ENCODE data around the gene IFIT1B. TPM values are rescaled to one million over a fixed set of nuclear protein-coding genes. Genes with fewer than 3 reads are reported as not detected.
"Not testable (repeated sequence)": the region's sequence is repeated elsewhere in the genome, so short reads cannot be mapped to it uniquely, and the experiment has no call there.

The IFIT1B gene, protein sequence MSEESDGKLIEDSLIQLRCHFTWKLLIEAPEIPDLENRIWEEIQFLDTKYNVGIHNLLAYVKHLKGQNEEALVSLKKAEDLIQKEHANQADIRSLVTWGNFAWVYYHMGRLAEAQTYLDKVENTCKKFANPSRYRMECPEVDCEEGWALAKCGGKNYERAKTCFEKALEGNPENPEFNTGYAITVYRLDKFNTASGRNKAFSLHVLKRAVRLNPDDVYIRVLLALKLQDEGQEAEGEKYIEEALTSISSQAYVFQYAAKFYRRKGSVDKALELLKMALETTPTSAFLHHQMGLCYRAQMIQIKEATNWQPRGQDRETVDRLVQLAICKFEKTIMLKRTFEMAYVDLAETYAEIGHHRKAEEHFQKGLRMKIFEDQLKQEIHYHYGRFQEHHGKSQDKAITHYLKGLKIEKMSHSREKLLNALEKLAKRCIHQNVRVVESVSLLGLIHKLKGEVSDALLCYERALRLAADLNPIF
- not detected for total RNA-seq
- polyA plus RNA-seq, result not detected
- long read RNA-seq, donor 1, result 0 reads
- long read RNA-seq, donor 2, result 0 reads
- long read RNA-seq, donor 3, result 0 reads
- long read RNA-seq, donor 4, result 0 reads

DNA sequence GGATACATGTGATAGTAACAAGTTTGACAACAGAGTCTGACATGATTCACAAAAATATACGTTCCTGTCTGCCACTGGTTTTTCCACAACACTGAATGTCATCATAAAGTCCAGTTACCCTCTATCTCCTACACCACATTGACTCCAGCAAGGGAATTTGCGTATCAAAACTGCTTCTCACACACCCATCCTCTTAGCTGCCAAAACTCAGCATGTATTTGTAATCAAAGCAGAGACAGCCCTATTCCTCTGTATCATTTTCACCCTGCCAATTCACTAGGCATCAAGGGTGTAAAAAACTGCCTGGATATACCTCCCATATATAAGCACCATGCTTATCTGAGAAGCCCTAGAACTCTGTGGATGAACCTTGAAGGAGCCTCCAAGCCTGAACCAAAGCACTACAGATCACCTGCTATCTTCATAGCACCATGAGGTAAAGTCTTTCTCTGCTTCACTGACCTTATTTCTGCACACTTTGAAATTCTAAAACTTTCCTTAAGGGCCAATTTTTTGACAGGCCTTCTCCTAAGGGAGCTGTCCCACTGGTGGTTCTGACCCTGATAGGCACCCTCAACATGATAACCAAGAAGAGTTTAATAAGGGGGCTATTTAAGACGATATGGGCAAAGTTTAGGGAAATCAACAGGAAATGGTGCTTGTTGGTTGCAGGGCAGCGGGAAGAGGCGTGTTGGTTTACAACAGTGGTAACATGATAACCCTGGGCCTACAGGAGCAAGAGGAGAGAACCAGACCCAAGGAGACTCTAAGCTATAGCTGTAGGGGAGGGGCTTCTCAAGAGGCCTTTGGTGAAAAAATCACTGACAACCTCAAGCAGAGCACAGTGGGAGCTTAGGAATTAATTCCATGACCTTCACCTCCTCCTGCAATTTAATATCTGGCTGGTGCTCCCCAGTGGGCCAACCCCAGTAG lies at the start of gene IFIT1B:
TSS of gene IFIT1B (plus strand) at position 352 of the 933 bp plus-strand sequence. CDS start at position 432, 80 bp downstream.
- intact Hi-C loops (cut with DNase I), result loop anchor here in 1 of 4 donors (10.0 kb wide), 1 partner anchor 123 kb away; the partner anchor contains the start of gene LIPA
- no peak for ATAC-seq
- WGBS, result 88% methylated on average over 5 of the region's 5 CpGs

DNA sequence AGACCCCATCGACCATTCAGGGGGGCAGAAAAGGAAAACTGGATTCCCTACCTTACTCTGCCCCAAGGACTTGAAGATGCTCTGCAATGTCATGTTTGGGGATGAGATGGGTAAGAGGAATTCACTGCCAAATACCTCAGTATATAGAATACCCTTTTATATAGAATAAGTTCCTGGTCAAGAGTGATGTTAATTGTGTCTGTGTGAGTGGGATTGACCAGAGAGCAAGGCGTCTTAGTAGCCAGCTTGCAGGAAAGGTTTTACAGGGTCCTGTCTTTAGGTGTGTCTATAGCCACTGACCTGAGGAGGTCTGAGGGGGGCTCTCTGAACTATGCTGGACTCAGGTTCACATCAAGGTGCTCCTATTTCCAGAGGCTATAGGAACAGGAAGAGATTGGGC lies 48.7 kb upstream of the IFIT1B start:
- H3K27me3 ChIP-seq (ENCODE audit: control insufficient read depth, insufficient read depth), result no peaks in the 10 kb centered on the region
- peaks cover 22% of the 10 kb centered on the region for H3K4me1 ChIP-seq (ENCODE audit: control insufficient read depth, insufficient read depth, low read length)
- no peak for ATAC-seq
- peak overlapping the region; percentile 85 for H3K4me3 ChIP-seq (ENCODE audit: low read length)
- 92% methylated on average over 2 of the region's 2 CpGs for WGBS
- H3K27ac ChIP-seq (ENCODE audit: low read length), result peak overlapping the region; percentile 70
- intact Hi-C loops (cut with DNase I), result no loop called here
- no peaks in the 10 kb centered on the region for H3K9me3 ChIP-seq (ENCODE audit: control insufficient read depth, low read length)
- no peak for DNase-seq

More for the DNA sequence above, at the start of gene IFIT1B:
- no peak within 1 kb of the TSS for H3K4me3 ChIP-seq (ENCODE audit: low read length)
- H3K9me3 ChIP-seq (ENCODE audit: control insufficient read depth, low read length), result no peaks in the 10 kb centered on the region
- H3K4me1 ChIP-seq (ENCODE audit: control insufficient read depth, insufficient read depth, low read length), result peaks cover 6% of the 10 kb centered on the region
- no peak within 1 kb of the TSS for H3K27ac ChIP-seq (ENCODE audit: low read length)
- no peak for DNase-seq
- no peaks in the 10 kb centered on the region for H3K27me3 ChIP-seq (ENCODE audit: control insufficient read depth, insufficient read depth)

DNA sequence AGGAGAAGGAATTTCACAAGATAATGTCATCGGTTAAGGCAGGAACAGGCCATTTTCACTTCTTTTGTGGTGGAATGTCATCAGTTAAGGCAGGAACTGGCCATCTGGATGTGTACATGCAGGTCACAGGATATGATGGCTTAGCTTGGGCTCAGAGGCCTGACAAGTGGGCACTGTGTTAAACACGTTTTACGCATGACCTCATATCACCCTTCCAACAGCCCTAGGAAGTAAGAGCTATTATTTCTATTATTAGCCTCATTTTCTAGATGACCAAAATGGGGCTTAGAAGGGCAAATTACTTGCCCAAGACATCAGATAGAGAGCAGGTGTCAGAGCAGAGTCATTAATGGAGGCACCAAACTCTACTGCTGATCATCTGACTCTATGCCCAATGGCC lies 47.8 kb upstream of the IFIT1B start:
- DNase-seq; H3K4me3 ChIP-seq (ENCODE audit: low read length); intact Hi-C loops (cut with DNase I); H3K27ac ChIP-seq (ENCODE audit: low read length); ATAC-seq; H3K9me3 ChIP-seq (ENCODE audit: control insufficient read depth, low read length); H3K27me3 ChIP-seq (ENCODE audit: control insufficient read depth, insufficient read depth): not testable (repeated sequence)
- H3K4me1 ChIP-seq (ENCODE audit: control insufficient read depth, insufficient read depth, low read length), result peaks cover 22% of the 10 kb centered on the region
- 45% methylated on average over 3 of the region's 3 CpGs for WGBS

DNA sequence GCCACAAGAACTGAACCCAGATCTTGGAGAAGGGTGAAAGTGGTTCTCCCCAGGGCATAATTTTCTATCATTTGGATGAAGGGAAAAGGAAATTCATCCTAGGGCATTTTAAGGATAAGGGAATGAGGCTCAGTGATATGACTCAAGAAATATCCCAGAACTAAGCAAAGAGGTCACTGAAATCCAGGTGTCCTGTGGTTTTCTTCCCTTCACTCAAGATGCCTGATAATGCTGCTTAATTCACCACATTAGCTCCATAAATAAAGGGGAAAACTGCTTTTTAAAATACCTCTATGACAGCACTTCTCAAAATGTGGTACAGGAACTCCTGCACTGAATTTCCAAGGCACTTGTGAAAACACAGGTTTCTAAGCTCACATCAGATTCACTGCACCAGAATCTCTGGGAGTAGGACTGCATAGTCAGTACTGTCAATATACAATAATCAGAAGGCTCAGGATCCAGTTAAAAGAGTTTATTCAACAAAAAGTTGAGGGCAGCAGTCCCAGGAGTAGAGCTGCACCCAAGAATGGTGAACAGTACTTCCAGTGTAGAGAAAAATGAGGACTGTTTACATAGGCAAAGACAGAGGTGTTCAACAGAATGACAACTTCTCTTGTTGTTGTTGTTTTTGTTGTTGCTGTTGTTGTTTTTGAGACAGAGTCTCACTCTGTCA lies 47.2 kb upstream of the IFIT1B start:
- Histone ChIP-seq H3K27me3 (ENCODE audit: control insufficient read depth, insufficient read depth) (no peaks in the 10 kb centered on the region), H3K4me1 (ENCODE audit: control insufficient read depth, insufficient read depth, low read length) (peaks cover 22% of the 10 kb centered on the region), H3K4me3 (ENCODE audit: low read length) (no peak overlapping the region), H3K9me3 (ENCODE audit: control insufficient read depth, low read length) (no peaks in the 10 kb centered on the region), H3K27ac (ENCODE audit: low read length) (peak overlapping the region; percentile 16)
- no peak for DNase-seq
- intact Hi-C loops (cut with DNase I), result no loop called here
- no peak for ATAC-seq

DNA sequence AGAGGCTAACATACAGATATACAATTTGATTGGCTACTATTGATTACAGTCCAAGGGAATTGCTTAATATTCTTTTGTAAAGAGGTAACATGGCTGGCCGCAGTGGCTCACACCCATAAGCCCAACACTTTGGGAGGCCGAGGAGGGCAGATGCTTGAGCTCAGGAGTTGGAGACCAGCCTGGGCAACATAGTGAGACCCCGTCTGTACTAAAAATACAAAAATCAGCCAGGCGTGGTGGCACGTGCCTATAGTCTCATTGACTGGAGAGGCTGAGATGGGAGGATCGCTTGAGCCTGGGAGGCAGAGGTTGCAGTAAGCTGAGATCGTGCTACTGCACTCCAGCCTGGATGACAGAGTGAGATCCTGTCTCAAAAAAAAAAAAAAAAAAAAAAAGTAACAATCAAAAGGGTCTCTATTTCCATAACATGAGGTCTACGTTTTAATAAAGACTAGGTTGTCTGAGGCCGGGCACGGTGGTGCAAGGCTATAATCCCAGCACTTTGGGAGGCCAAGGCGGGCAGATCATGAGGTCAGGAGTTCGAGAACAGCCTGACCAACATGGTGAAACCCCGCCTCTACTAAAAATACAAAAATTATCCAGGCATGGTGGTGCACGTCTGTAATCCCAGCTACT lies 46.3 kb upstream of the IFIT1B start:
- H3K9me3 ChIP-seq (ENCODE audit: control insufficient read depth, low read length); H3K4me3 ChIP-seq (ENCODE audit: low read length); DNase-seq; ATAC-seq; intact Hi-C loops (cut with DNase I); H3K27me3 ChIP-seq (ENCODE audit: control insufficient read depth, insufficient read depth): not testable (repeated sequence)
- 74% methylated on average over 14 of the region's 14 CpGs for WGBS
- Histone ChIP-seq H3K4me1 (ENCODE audit: control insufficient read depth, insufficient read depth, low read length) (peaks cover 22% of the 10 kb centered on the region), H3K27ac (ENCODE audit: low read length) (peak overlapping the region; percentile 77)

DNA sequence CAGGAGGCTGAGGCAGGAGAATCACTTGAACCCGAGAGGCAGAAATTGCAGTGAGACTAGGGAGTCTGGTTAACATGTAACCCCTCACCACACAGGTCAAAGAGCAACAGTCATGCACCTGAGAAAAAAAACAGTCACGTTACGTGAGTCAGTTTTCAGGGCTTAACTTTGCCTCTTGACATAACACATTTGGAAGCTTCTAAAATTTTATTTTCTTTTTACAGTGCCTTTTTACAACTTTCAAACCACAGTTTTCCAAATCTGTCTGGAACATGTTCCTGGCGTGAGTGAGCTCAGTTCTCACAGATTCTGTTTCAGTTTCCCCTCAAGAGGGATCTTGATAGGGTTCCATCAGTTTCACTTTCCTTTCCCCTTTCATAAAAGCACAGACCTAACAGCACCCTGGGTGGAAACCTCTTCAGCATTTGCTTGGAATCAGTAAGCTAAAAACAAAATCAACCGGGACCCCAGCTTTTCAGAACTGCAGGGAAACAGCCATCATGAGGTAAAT lies 45.7 kb upstream of the IFIT1B start:
- ATAC-seq (peak; percentile 69 to 74), DNase-seq (no peak)
- H3K27me3 ChIP-seq (ENCODE audit: control insufficient read depth, insufficient read depth), result no peaks in the 10 kb centered on the region
- H3K4me3 ChIP-seq (ENCODE audit: low read length), result peak overlapping the region; percentile 90
- 9% methylated on average over 5 of the region's 5 CpGs for WGBS
- peaks cover 22% of the 10 kb centered on the region for H3K4me1 ChIP-seq (ENCODE audit: control insufficient read depth, insufficient read depth, low read length)
- intact Hi-C loops (cut with DNase I), result no loop called here
- peak overlapping the region; percentile 77 for H3K27ac ChIP-seq (ENCODE audit: low read length)
- no peaks in the 10 kb centered on the region for H3K9me3 ChIP-seq (ENCODE audit: control insufficient read depth, low read length)

DNA sequence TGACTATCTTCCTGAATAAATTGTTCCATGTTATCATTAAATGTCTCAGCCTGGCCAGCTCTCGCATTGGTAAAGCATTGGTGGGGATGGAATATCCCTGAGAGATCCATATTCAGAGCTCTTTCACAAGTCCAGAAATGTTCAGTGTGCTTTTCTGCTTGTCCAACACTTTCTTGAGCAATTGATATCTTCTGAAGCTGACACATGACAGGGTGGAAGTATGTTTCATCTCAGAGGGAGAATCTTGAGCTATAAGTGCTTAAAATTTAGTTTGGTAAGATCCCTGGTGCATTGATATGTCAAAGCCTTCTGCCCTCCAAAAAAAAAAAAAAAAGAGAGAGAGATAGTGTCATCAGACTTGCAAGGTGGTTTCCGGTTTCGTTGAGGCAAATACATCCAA lies 42.6 kb upstream of the IFIT1B start:
- intact Hi-C loops (cut with DNase I), result no loop called here
- DNase-seq (no peak), ATAC-seq (no peak)
- Histone ChIP-seq H3K4me3 (ENCODE audit: low read length) (no peak overlapping the region), H3K27ac (ENCODE audit: low read length) (no peak overlapping the region), H3K4me1 (ENCODE audit: control insufficient read depth, insufficient read depth, low read length) (peaks cover 16% of the 10 kb centered on the region), H3K9me3 (ENCODE audit: control insufficient read depth, low read length) (no peaks in the 10 kb centered on the region), H3K27me3 (ENCODE audit: control insufficient read depth, insufficient read depth) (no peaks in the 10 kb centered on the region)
- 93% methylated on average over 3 of the region's 3 CpGs for WGBS

DNA sequence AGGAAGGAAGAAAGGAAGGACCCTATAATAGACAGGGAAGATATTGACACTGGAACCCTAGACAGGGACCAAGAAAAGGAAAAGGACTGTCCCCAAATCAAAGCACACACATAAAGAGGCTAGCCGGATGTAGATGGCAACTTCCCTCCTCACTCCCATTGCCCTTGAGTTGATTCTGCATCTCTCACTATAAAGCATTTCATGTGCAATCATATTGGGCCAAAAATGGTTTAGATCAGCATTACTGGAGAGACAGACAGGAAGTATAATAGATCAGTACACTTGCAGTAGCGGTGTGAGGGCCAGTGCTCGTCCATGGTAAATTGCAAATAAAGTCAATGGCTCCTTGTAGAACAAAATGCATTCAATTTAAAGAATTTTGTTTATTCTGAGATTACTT lies 41.6 kb upstream of the IFIT1B start:
- Histone ChIP-seq H3K9me3 (ENCODE audit: control insufficient read depth, low read length) (no peaks in the 10 kb centered on the region), H3K27me3 (ENCODE audit: control insufficient read depth, insufficient read depth) (no peaks in the 10 kb centered on the region), H3K27ac (ENCODE audit: low read length) (no peak overlapping the region), H3K4me1 (ENCODE audit: control insufficient read depth, insufficient read depth, low read length) (peaks cover 13% of the 10 kb centered on the region), H3K4me3 (ENCODE audit: low read length) (no peak overlapping the region)
- ATAC-seq, result no peak
- WGBS, result 80% methylated on average over 3 of the region's 3 CpGs
- DNase-seq, result no peak
- intact Hi-C loops (cut with DNase I), result no loop called here

DNA sequence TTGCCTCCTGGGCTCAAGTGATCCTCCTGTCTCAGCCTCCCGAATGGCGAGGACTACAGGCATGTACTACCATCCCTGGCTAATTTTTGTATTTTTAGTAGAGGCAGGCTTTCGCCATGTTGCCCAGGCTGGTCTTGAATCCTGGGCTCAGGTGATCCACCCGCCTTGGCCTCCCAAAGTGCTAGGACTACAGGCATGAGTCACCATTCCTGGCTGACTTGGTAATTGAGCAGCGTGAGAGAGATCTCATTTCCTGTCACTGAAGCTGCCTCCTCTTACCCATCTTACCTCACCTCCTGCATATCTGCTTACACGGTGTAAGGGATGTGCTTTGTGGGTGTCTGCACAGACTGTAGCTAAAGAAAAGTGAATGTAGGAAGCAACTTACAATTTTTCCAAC lies 40.4 kb upstream of the IFIT1B start:
- intact Hi-C loops (cut with DNase I), result no loop called here
- no peak for DNase-seq
- Histone ChIP-seq H3K4me1 (ENCODE audit: control insufficient read depth, insufficient read depth, low read length) (peaks cover 12% of the 10 kb centered on the region), H3K27ac (ENCODE audit: low read length) (no peak overlapping the region), H3K9me3 (ENCODE audit: control insufficient read depth, low read length) (no peaks in the 10 kb centered on the region), H3K4me3 (ENCODE audit: low read length) (no peak overlapping the region), H3K27me3 (ENCODE audit: control insufficient read depth, insufficient read depth) (no peaks in the 10 kb centered on the region)
- WGBS, result 80% methylated on average over 6 of the region's 6 CpGs
- ATAC-seq, result peak in 1 of 2 donors; percentile 28

DNA sequence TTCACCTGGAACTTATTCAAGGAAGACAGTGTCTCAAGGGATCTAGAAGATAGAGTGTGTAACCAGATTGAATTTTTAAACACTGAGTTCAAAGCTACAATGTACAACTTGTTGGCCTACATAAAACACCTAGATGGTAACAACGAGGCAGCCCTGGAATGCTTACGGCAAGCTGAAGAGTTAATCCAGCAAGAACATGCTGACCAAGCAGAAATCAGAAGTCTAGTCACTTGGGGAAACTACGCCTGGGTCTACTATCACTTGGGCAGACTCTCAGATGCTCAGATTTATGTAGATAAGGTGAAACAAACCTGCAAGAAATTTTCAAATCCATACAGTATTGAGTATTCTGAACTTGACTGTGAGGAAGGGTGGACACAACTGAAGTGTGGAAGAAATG lies 39.1 kb upstream of the IFIT1B start:
- Histone ChIP-seq H3K27ac (ENCODE audit: low read length) (no peak overlapping the region), H3K4me1 (ENCODE audit: control insufficient read depth, insufficient read depth, low read length) (peaks cover 9% of the 10 kb centered on the region)
- intact Hi-C loops (cut with DNase I), result no loop called here

More for the DNA sequence above, 39.1 kb upstream of the IFIT1B start:
- DNase-seq (no peak), ATAC-seq (no peak)
- Histone ChIP-seq H3K9me3 (ENCODE audit: control insufficient read depth, low read length) (no peaks in the 10 kb centered on the region), H3K27me3 (ENCODE audit: control insufficient read depth, insufficient read depth) (no peaks in the 10 kb centered on the region), H3K4me3 (ENCODE audit: low read length) (no peak overlapping the region)
- whole genome bisulfite sequencing, result 97% methylated on average over 3 of the region's 3 CpGs

Data from right cardiac atrium (tissue), 5 donors.